HepG2 (cell line): ENCODE results near the gene CTRB2. TPM values are rescaled to one million over a fixed set of nuclear protein-coding genes. Genes with fewer than 3 reads are reported as not detected.

Experiments
- ATF7 ChIP-seq, 2 experiments: fragments of 450-650 bp in 1 of 2; sonication (generic) in 1 of 2; formaldehyde crosslinking in 1 of 2; IDR thresholded peaks; 2 replicates each; pipeline versions ENCODE4 v1.4.0 to v1.6.1; 2016 to 2020; ENCODE audit warnings: antibody characterized with exemption in 1 of 2, mild to moderate bottlenecking in 1 of 2, missing genetic modification reagents in 1 of 2
- BRF2 ChIP-seq: sonication (generic); formaldehyde crosslinking; IDR thresholded peaks from 2 replicates; pipeline ENCODE4 v1.8.1; 2022; ENCODE audit warnings: mild to moderate bottlenecking, missing genetic modification reagents
- CHD4 ChIP-seq: fragments of 200-600 bp; sonication (generic); IDR thresholded peaks from 2 replicates; pipeline ENCODE4 v1.7.0; 2017; ENCODE audit warnings: mild to moderate bottlenecking, low read length, borderline replicate concordance
- ELF1 ChIP-seq: sonication (generic); formaldehyde crosslinking; IDR thresholded peaks from 2 replicates; pipeline ENCODE4 v1.4.0; 2020; ENCODE audit warnings: missing genetic modification reagents
- ELK4 ChIP-seq: sonication (generic); formaldehyde crosslinking; IDR thresholded peaks from 2 replicates; pipeline ENCODE4 v1.9.0; 2021; ENCODE audit warnings: missing genetic modification reagents, borderline replicate concordance
- FOXK2 ChIP-seq: fragments of 450-650 bp; IDR thresholded peaks from 2 replicates; pipeline ENCODE4 v1.6.1; 2016
- HIVEP1 ChIP-seq: sonication (generic); formaldehyde crosslinking; IDR thresholded peaks from 2 replicates; pipeline ENCODE4 v1.4.0; 2020; ENCODE audit warnings: mild to moderate bottlenecking, missing genetic modification reagents
- HOXA5 ChIP-seq: sonication (generic); formaldehyde crosslinking; IDR thresholded peaks from 2 replicates; pipeline ENCODE4 v1.4.0; 2020; ENCODE audit warnings: missing genetic modification reagents
- NAIF1 ChIP-seq: sonication (generic); formaldehyde crosslinking; IDR thresholded peaks from 2 replicates; pipeline ENCODE4 v1.5.0; 2020; ENCODE audit warnings: mild to moderate bottlenecking, missing genetic modification reagents, borderline replicate concordance
- NR2F2 ChIP-seq: IDR thresholded peaks from 2 replicates; pipeline ENCODE4 v1.6.1; 2012; ENCODE audit warnings: low read depth, inconsistent platforms, borderline replicate concordance
- RAD51 ChIP-seq: fragments of 450-650 bp; IDR thresholded peaks from 2 replicates; pipeline ENCODE4 v1.6.1; 2016; ENCODE audit warnings: borderline replicate concordance
- SIX4 ChIP-seq: sonication (generic); formaldehyde crosslinking; IDR thresholded peaks from 2 replicates; pipeline ENCODE4 v1.4.0; 2020; ENCODE audit warnings: missing genetic modification reagents
- TARDBP ChIP-seq: sonication (generic); formaldehyde crosslinking; IDR thresholded peaks from 2 replicates; pipeline ENCODE4 v1.8.0; 2022; ENCODE audit warnings: mild to moderate bottlenecking, missing genetic modification reagents
- TBL1XR1 ChIP-seq: fragments of 150-350 bp; IDR thresholded peaks from 2 replicates; pipeline ENCODE4 v1.6.1; 2014; ENCODE audit warnings: borderline replicate concordance, low read length; ENCODE audit not compliant: partially characterized antibody
- TEAD3 ChIP-seq: optimal IDR thresholded peaks from 2 replicates; pipeline ENCODE3; 2016; ENCODE audit warnings: borderline replicate concordance
- ZFP62 ChIP-seq: sonication (generic); formaldehyde crosslinking; IDR thresholded peaks from 2 replicates; pipeline ENCODE4 v1.4.0; 2020; ENCODE audit warnings: missing genetic modification reagents
- ZMAT5 ChIP-seq: sonication (generic); formaldehyde crosslinking; IDR thresholded peaks from 2 replicates; pipeline ENCODE4 v1.5.0; 2020; ENCODE audit warnings: mild to moderate bottlenecking, low read depth, missing genetic modification reagents, borderline replicate concordance
- ZNF205 ChIP-seq: IDR thresholded peaks from 2 replicates; pipeline ENCODE4 v1.6.1; 2018; ENCODE audit warnings: missing biosample characterization, missing genetic modification reagents
- ZNF33B ChIP-seq: sonication (generic); formaldehyde crosslinking; IDR thresholded peaks from 2 replicates; pipeline ENCODE4 v1.5.1; 2020; ENCODE audit warnings: mild to moderate bottlenecking, missing genetic modification reagents
- ZNF343 ChIP-seq: sonication (generic); formaldehyde crosslinking; IDR thresholded peaks from 2 replicates; pipeline ENCODE4 v1.4.0; 2020; ENCODE audit warnings: mild to moderate bottlenecking, missing genetic modification reagents
- ZNF562 ChIP-seq: sonication (generic); formaldehyde crosslinking; IDR thresholded peaks from 2 replicates; pipeline ENCODE4 v1.8.0; 2022; ENCODE audit warnings: missing genetic modification reagents, borderline replicate concordance
- ZNF816 ChIP-seq: sonication (generic); formaldehyde crosslinking; IDR thresholded peaks from 2 replicates; pipeline ENCODE4 v1.8.0; 2022; ENCODE audit warnings: missing genetic modification reagents, mild to moderate bottlenecking, borderline replicate concordance
- polyA plus RNA-seq, 8 experiments: library from polyadenylated mRNA; depleted of rRNA in 3 of 8; stranded (reverse) in 7 of 8; unstranded in 1 of 8; fragments of >200 nt; fragmentation: Illumina TruSeq in 4 of 8; extraction: Trizol in 4 of 8; gene quantifications; 2 replicates each; pipeline versions ENCODE4 v1.2.1 to v1.2.3, GENCODE V29; 2011 to 2016; ENCODE audit warnings: low read depth in 4 of 8, missing spikeins in 1 of 8, mixed read lengths in 1 of 8; ENCODE audit not compliant: insufficient read depth in 1 of 8
- total RNA-seq, 5 experiments: library from RNA; depleted of rRNA; stranded (reverse); fragments of >200 nt; fragmentation: Illumina TruSeq; extraction: Trizol; gene quantifications; 2 replicates each; pipeline ENCODE4 v1.2.3, GENCODE V29; 2016; ENCODE audit warnings: low read depth in 1 of 5
- TF ChIP-seq, protein P1 (sequence below), 2 experiments: sonication (generic) in 1 of 2; formaldehyde crosslinking in 1 of 2; IDR thresholded peaks; 2 replicates each; pipeline versions ENCODE4 v1.4.0 to v1.6.1; 2016 to 2020; ENCODE audit warnings: borderline replicate concordance in 1 of 2, low read depth in 1 of 2, mild to moderate bottlenecking in 1 of 2, missing genetic modification reagents in 1 of 2

The CTRB2 gene
- total and polyA plus RNA-seq, 2 of the 13 experiments (the other 11 are each of a cell fraction or from before 2014, with no cell fraction given) = 0.13 TPM; not detected in 1

- TF ChIP-seq, protein P1, sequence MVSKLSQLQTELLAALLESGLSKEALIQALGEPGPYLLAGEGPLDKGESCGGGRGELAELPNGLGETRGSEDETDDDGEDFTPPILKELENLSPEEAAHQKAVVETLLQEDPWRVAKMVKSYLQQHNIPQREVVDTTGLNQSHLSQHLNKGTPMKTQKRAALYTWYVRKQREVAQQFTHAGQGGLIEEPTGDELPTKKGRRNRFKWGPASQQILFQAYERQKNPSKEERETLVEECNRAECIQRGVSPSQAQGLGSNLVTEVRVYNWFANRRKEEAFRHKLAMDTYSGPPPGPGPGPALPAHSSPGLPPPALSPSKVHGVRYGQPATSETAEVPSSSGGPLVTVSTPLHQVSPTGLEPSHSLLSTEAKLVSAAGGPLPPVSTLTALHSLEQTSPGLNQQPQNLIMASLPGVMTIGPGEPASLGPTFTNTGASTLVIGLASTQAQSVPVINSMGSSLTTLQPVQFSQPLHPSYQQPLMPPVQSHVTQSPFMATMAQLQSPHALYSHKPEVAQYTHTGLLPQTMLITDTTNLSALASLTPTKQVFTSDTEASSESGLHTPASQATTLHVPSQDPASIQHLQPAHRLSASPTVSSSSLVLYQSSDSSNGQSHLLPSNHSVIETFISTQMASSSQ (IDR thresholded peaks at IDR 0.05; ENCODE audit: low read depth) = peak; percentile 84; the same call in 1 of the 2 replicates
- TF ChIP-seq, protein P1 (CRISPR knock-in tag; IDR thresholded peaks at IDR 0.05; ENCODE audit: borderline replicate concordance) = peak; percentile 90; the same call in 1 of the 2 replicates
- no peak for TF ChIP-seq BRF2 (CRISPR knock-in tag)
- peak; percentile 99 for TF ChIP-seq TEAD3
- peak; percentile 87 for TF ChIP-seq ELF1
- no peak for TF ChIP-seq RAD51
- TF ChIP-seq HIVEP1 (CRISPR knock-in tag) = peak; percentile 100
- TF ChIP-seq TBL1XR1 = peak; percentile 65
- TF ChIP-seq ZNF816 (CRISPR knock-in tag) = peak; percentile 90; the same call in 1 of the 2 replicates
- 0 out of 2 replicates have a peak, but pooled peaks have one; percentile 58 for TF ChIP-seq NAIF1 (CRISPR knock-in tag)
- no peak for TF ChIP-seq ZFP62 (CRISPR knock-in tag)
- peak; percentile 92 for TF ChIP-seq NR2F2
- TF ChIP-seq FOXK2 = no peak
- TF ChIP-seq TARDBP (CRISPR knock-in tag) = peak; percentile 97
- no peak for TF ChIP-seq ZNF562 (CRISPR knock-in tag)
- TF ChIP-seq ATF7 (IDR thresholded peaks at IDR 0.05) = no peak
- peak; percentile 96 for TF ChIP-seq ATF7 (CRISPR knock-in tag; IDR thresholded peaks at IDR 0.05)
- peak; percentile 69 for TF ChIP-seq ZNF33B (CRISPR knock-in tag)
- TF ChIP-seq CHD4 = no peak
- no peak for TF ChIP-seq ZMAT5
- peak; percentile 75; the same call in 1 of the 2 replicates for TF ChIP-seq ZNF343 (CRISPR knock-in tag)
- peak; percentile 85 for TF ChIP-seq HOXA5 (CRISPR knock-in tag)
- TF ChIP-seq ELK4 = no peak
- TF ChIP-seq ZNF205 (CRISPR knock-in tag) = peak; percentile 87
- peak; percentile 73 for TF ChIP-seq SIX4
These were observed 38.1 kb upstream of the CTRB2 start (continued) for GRCh38 chr16:75244844-75245758.
